CD4-positive, alpha-beta T cell treated with Interferon gamma for 1 hour (primary cell): ENCODE results near the gene LRMDA.

Experiments used
- DNase-seq: peaks from one replicate; pipeline ENCODE4 v3.0.0-alpha.2; 2020

LRMDA gene

DNA sequence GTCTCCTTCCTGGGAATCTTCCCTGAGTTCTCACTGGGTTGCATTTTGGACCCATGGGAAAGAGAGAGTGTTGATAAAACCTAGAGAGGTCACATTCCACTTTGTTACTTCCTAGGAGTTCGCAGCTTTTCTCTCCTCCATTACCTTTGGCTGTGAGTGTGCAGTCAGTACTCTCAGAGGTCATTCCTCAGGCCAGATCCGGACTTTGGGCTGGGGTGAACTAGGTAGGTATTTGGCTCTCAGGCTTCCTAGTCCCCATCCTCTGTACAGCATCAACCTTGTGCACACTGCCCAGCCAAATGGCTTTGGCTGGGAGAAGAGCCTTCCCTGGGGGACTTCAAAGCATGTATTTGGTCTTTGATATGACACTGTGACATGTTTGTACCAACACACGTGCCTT, 508.1 kb downstream of the LRMDA start:
- no peak for DNase-seq

DNA sequence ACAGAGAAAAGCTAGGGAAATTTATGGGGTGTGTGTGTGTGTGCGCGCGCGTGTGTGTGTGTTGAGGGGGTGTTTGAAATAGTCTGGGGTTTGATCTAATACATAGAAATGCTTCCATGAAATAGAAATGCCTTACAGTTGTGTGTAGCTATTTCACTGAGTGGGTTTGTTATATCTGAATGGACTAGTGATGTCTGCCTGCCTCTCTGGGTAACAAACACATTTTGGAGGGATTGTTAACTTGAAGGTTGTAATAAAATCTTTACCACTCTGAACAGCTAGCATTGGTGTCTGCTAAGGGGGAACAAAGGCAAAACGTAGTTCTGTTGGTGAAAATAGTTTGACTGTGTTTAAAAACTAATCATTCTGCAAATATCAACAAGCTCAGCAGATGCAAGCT, 509.3 kb downstream of the LRMDA start:
- DNase-seq, result no peak

DNA sequence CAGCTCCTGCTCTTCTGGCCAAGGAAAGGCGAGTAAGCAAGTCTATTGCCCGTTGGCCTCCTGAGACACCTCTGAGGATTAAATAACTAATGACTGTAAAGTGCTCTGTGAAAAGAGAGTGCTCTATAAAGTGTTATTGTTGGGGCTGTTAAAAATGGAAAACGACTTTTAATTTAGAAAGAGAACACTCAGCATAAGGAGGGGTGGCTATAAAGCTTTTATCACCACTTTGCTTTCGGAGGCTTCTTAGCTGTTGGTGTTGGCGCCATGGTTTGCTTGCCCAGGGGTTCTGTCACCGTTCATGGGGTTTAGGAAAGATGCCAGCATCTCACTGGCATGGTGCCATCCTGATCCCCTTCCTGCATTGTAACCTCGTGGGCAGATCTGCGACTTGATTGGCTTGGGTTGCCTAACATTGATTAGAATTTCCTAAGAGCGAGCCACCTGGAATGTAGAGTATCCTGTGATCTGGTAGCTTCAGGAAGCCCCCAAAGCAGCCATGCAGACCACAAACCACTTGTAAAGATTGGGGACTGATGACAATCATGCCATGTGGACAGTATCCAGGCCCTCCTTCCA, 509.9 kb downstream of the LRMDA start:
- DNase-seq, result no peak

DNA sequence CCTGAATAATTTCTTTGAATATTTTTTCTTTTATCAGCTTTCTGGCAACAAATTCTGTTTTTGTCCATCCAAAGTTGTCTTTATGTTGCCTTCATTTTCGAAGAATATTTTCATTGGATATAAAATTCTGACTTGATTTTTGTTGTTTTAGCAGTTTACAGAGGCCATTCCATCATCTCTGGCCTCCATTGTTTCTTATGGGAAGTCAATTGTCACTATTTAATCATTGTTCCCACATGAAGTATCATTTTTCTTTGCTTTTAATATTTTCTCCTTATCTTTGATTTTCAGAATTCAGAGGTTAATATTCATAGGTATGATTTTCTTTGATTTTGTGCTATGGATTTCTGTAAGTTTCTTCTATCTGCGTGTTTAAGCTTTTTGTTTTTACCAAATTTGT, 512.6 kb downstream of the LRMDA start:
- DNase-seq, result no peak

DNA sequence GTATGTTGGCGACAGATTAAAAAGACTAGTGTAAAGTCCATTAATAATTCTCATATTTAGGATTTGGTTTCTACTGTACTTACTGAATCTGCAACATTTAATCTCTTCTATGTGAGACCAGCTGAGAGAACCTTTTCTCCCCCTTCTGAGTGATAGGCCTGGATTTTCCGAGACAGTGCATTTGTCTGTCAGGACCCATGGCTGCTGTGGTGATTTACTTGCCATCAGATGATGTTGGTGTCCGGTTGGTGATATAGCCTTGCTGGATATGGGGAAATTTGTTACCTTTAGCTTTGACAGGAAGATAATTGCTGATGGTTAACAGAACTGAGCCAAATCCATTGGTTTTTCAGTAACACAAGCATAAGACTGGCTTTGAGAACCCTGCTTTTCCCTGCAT, 517.2 kb downstream of the LRMDA start:
- no peak for DNase-seq

DNA sequence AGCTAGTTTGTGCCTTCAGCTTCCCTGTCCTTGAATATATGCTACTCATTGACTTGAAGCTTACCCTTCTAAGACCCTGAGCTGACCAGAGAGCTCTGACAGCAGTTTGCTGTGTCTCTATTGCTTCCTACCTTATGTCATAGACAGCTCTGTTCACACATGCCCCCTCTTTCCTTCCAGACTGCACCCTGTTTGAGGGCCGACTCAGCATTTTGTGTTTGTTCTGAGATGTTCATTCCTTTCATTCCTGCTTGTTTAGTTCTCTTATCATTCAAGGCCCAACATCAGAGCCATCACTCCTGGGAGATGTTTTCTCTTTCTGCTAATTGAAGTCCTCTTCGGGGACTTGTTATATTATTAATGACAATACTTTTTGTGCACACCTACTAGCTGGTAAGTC, 518.9 kb downstream of the LRMDA start:
- DNase-seq, result no peak

DNA sequence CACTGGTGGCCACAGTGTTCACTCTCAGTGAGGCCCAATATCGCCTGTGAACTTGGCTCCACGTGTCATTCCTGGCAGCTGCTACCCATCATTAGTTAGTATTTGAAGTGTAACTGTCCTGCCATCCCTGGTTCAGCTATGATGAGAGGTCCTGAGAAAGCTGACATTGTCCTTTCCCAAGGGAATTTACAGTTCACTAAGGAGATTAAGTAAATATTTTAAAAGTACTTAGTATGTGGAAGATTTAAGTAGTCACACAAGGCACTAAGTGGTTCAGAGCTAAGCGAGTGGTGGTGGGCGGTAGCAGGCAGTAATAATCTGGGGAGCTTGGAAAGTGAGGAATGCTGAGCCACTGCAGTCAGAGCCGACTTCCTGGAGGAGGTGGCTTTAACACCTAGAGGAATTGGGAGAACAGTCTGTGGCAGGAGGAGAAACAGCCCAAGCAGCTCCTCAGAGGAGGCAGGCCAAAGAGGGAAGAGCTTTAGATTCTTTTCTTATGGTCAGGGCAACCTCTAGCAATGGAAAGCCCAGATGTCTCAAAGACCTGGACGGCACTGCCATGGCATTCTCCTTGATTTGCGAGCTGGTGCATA, 519.7 kb downstream of the LRMDA start:
- no peak for DNase-seq

DNA sequence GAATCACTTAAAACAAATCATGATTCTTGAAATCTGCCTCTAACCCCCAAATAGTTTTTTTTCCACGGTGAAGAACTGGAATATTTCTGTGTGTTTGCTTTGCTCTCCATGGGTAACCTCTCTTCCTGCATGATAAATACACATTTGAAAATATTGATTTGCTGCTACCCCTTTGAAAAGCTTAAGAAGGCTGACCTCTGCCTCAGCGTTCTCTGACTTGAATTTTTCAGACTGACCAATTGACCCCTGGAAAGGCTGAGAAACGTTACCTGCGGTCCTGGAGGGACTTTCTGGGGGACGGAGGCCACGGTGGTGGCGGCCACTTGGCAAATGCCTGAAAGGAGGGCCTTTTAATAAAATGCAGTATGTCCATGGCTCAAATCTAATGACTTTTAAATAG, 520.2 kb downstream of the LRMDA start:
- no peak for DNase-seq

DNA sequence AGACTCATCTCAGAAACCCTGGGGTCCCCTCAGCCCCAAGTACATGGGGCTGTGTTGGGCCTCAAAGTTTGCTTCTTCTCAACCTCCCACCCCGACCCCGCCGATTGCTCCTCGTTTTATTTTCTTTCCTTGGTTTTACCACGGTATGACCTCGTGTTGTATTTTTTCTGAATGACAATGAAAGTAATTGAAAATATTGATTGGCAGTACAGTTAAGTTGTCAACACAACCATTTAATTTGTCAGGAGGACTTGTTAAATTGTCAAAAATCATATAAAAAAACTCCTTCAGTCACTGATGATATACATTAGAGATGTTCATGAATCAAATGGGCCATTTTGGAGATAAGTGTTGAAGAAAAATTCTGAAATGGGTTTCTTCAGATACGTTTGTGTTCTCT, 520.7 kb downstream of the LRMDA start:
- no peak for DNase-seq

DNA sequence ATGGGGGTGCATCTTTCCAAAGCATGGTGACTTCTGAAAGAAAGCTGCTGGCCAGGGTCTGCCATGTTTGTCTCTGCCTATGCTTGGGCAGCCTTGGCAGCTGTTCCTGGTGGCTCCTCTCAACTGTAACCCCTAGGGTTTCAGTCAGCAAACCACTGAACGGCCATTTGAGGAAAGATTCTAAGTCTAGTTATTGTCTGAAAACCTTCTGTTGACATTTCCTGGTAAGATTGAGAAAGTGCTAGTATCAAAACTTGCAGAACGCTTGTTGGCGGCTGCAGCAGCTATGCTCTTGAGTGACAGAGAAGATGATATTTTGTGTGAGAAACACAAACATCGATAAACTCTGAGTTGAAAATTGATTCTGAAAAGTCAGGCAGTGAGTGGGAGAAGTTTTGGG, 523.1 kb downstream of the LRMDA start:
- DNase-seq, result no peak

DNA sequence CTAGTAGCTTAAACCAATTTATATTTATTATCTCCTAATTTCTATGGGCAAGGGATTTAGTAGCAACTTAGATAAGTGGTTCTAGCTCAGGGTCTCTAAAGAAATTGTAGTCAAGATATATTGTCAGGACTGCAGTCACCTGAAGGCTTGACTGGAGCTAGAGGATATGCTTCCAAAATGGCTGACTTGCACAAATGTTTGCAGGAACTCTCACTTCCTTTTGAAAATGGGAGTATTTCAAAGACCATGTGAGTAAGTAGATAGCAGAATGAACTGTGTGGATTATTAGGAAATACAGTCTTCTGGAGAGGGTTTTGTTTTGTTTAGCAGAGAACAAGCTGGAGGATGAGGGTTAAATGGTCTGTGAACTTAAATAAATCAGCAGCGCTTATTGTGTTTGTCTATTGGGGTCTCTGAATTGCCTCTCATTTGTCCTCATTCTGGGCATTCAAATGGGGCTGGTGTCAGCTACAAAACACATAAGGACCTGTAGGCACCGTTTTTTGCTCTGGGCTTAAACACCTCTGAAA, 524.6 kb downstream of the LRMDA start:
- DNase-seq, result no peak

DNA sequence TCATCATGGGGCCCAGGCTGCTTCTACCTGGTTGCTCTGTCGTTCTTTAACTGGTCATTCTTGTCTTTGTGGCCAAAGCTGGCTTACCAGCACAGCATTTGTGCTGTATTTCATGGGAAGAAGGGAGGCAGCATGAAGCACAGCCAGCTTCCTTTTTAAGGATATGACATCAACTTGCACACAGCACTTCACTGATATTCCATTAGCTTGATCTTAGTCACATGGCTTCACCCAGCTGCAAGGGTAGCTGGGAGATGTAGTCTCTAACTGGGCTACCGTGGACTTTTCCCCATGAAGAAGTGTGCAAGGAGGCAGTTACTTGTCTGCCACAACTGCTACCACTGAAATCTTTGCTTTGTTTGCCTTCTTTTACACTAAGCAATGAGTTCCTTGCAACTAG, 525.2 kb downstream of the LRMDA start:
- DNase-seq, result no peak

DNA sequence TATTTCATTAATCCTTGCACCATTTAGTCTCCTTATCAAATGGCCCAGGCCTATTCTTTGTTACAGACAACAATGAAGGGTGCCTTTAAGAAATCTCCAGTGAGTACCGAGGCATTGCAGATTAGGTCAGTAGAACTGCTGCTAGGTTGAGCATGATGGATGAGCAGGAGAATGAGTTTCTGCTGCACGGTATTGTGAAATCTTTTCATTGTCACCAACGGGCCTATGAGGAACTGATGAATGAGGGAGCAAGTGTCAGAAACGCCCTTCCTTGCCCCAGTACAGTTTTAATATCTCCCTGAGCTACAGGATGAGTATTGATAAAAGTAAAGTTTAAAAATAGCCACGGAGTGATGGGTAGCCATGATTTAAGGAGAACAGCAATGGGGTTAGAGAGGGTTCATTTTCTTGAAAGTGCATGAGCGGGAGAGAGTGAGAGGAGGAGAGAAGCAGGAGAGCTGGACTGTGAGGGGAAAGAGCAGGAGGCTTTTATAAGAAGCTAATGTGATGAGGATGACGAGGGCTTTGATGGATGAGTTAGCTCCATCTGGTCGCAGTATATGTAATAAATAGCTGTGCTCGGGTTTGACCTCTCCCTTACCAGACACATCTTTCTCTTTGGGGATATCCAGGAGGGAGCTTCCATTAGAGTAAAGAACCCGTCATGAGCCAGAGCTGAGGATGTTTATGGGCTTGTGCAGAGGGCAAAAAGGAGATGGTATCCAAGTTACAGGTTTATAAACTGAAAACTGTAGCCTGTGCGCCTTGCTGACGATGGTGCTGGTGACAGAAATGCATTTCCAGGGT, 526.1 kb downstream of the LRMDA start:
- DNase-seq, result peak; percentile 2

DNA sequence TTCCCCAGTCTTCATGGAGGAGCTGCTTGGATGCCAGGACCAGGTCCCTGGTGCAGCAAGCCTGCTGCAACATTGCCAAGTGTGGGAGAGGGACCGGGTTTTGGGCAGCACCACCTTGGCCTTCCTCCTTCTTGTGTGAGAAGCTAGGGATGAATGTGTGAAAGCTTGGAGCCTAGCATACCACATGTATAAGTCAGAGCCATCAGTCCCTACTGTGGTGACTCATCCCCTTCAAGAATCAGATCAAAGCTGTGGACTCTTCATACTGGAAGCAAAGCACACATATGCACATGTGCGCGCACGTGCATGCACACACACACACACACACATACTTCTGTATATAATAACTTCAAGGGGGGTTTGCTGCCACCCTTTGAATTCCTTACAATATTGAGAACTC, 527.8 kb downstream of the LRMDA start:
- DNase-seq, result no peak

DNA sequence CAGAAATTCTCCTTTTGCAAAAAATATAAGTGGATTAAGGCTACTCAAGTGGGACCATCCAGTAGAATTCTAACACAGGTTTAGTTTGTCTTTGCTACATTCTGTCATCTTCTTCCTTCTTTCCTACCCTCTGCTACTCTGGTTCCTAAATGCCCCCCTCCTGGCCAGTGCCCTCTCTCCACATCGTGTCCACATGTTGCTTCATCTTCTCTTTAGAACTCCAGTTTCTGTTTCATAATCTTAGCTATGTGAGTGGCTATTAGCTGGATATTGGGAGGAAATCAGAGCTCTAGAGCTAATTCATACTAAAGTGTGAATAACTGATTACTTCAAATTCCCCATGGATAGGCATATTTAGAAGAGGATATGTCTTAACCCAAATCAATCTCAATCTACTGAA, 528.5 kb downstream of the LRMDA start:
- no peak for DNase-seq

DNA sequence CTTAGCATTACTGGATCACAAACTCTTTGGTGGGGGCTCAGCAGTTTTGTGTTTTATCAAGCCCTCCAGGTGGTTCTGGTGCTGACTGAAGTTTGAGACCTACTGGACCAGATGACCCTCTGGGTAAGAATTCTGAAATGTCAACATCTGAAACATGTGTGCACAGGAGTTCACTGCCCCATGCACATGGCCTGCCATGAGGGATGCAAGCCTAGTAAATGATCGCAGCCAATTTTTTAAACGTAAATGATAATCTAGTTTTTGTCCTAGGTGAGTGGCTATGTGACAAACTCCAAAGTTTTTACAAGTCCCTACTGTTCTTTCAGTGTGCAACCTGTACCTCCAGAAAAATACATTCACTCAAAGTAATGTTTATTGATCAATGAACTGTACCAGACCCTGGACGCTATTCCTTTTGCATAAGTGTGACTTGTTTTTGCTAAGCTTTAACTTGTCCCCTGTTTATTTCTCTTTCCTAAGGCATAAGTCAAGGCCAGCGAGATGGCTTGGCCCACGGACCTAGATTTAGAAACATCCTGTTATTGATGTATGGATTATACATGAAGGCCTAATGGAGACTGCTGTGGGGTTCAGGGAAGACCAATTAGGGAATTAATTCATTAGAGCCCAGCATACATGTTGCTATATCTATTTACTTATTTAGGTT, 531.1 kb downstream of the LRMDA start:
- DNase-seq, result no peak

DNA sequence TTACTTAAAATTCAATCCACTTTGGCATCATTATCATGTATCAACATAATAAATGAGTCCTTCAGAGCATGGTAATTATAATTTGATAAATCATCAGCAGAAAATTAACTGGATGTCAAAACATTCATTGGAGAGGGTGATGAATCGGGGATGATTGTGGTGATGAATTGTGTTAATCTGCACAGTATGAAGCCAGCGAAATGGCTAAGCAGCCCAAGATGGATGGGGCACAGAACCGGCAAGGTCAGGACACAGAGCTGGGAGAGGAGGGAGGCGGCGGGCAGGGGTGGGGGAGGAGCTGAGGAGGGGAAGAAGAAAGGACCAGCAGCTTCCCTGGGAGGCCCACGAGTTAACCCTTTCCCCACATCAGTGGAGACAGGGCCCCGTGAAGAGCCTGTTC, 536.1 kb downstream of the LRMDA start:
- no peak for DNase-seq

DNA sequence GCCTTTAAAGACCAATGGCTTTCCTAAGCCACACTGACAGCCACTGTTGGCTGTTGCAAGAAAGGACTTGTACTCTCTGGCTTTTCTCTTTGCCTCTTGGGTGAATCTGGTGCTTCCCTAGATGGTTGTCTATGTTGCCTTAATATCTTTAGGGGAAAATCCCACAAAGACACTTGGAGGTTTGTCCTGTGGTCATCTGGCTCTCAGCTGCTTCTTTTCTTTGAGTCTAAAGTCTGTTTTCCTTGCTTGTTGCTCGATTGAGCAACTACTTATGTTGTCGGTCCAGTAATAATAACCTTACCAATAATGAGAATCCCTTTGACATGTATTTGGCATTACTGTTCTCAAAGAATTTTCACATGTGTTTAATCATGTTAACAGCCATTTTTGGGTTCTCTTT, 537.6 kb downstream of the LRMDA start:
- no peak for DNase-seq

DNA sequence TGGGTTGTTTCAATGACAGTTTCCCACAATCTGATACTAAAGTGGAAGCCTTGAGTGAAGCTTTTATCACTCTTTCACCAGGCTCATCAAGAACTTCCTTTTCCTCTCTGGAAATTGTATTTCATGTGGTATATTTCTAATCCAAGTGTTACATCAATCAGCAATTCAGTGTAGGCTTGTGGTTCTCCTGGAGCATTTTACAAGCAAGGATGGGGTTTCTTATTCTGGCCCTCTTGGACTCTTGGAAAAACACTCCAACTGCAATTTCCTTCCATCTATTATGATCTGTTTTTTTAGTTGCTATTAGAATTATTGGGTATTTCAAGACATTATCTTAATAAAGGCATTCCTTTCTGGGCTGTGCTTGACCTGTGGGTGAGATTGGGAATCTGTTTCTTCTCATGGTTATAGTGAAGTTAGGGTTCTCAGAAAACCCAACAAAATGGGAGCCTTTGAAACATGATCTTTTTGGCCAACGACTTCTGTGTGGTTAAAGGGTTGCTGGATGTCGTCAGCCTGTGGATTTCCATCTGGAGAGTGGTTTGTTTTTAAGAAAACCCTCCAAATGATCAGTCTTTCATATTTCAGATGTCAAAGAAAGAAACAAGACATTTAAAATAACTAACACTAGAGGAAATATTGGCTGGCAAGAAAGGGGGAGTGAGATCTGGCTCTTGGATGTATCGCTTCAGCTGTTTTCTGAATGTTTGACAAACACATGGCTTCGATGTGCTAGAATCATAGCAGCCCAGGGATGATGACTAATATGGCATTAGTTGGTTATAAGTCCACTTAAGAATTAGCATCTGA, 540.2 kb downstream of the LRMDA start:
- no peak for DNase-seq

DNA sequence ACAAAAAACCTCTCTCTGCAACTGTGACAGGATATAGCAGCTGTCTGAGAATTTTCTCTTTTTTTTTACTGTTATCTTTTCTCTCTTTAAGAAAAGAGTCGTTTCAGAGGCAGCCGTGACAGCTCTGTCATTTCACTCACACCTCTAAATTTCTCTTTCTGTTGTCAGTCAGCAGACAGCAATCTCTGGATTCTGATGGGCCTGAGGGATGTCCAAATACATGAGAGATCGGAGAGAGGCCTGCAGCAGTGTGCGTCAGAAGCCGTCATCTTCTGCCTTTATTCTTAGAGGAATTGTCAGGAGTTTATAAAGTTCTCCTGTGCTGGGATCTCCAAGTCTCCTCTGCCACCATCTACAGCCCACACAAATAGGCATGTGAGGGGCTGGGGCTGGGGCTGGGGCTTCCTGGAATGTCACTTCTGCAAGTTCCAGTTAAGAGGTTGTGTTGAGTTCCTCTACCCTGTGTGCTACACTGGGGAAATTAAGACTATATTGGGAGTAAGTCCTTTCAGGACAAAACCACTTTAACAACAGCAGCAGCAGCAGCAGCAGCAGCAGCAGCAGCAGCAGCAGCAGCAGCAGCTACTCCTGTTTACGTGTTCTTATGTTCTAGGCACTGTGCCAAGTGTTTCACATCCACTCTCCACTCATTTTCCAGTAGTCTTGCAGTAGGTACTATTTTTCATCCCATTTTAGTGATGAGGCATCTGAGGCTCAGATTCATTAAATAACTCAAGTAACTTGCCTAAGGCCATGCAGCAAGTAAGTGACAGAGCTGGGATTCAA, 541.3 kb downstream of the LRMDA start:
- DNase-seq, result no peak

DNA sequence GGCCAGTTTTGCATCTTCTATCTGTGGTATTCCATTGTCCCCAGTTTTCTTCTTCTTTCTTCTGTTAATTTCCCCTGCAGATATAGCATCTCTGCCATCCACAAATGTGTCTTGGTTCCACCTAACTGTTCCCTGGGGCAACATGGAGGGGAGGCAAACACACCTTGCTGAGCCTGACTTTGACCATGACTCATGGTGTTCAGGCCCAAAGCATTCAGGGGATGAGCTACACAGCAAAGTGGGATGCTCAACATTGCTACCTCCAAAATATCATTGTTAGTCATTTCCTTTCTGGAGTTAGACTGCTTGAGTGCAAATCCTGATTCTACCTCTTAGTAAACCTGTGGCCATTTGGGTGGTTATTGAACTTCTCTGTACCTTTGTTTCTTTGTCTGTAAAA, 542.7 kb downstream of the LRMDA start:
- no peak for DNase-seq

DNA sequence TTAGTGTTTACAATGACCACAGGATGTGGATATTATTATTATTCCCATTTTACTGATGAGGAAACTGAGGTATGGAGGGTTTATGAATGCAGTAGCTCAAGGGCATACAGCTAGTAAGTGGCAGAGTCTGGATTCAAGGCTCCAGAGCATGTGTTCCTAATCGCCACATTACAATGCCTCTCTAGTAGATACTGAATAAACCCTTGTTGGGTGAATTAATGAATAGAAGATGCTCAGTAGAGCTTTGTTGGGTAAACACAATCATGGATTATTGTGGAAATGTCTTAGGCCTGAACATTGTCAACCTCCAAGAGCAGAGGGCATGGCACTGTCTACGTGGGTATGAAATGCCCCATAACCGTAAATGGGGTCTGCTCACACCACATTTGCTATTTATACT, 545.3 kb downstream of the LRMDA start:
- DNase-seq, result no peak
